CD8-positive, alpha-beta memory T cell (primary cell): ENCODE measurements around the gene POLR3G. TPM values are rescaled to one million over a fixed set of nuclear protein-coding genes. Genes with fewer than 3 reads are reported as not detected.

Experiments used
- CTCF ChIA-PET: fragments of 350-600 bp; sonication (Branson Sonifier 250); formaldehyde crosslinking; loops from one replicate; lab custom pipeline; 2021; ENCODE audit warnings: antibody characterized with exemption; lab: Charles Lee
- POLR2A ChIA-PET: fragments of 350-600 bp; sonication (Branson Sonifier 250); formaldehyde crosslinking; loops from one replicate; lab custom pipeline; 2021; ENCODE audit warnings: antibody characterized with exemption; lab: Charles Lee
- DNase-seq, 5 donors: peaks; one replicate each; pipeline versions ENCODE4 v3.0.0 to v3.0.0-alpha.2; 2020 to 2022; ENCODE audit warnings: mixed read lengths in 1 of 5
- H3K27ac ChIP-seq: one replicate; pipeline ENCODE4 v1.7.0; 2013; ENCODE audit warnings: low read depth, mild to moderate bottlenecking, low read length, moderate library complexity
- H3K27me3 ChIP-seq: 2 replicates; pipeline ENCODE4 v1.7.0; 2013; ENCODE audit warnings: low read length, mild to moderate bottlenecking; ENCODE audit not compliant: insufficient read depth, poor library complexity, severe bottlenecking
- H3K36me3 ChIP-seq: 2 replicates; pipeline ENCODE4 v1.7.0; 2013; ENCODE audit warnings: mild to moderate bottlenecking, low read length, moderate library complexity; ENCODE audit not compliant: insufficient read depth
- H3K4me1 ChIP-seq: 2 replicates; pipeline ENCODE4 v1.7.0; 2013; ENCODE audit warnings: mild to moderate bottlenecking, low read length, moderate library complexity; ENCODE audit not compliant: insufficient read depth
- H3K4me3 ChIP-seq: 2 replicates; pipeline ENCODE4 v1.7.0; 2013; ENCODE audit warnings: mild to moderate bottlenecking, low read length
- H3K9me3 ChIP-seq: 2 replicates; pipeline ENCODE4 v1.7.0; 2013; ENCODE audit warnings: mild to moderate bottlenecking, low read length
- H3K27ac Mint-ChIP-seq, 8 donors: one replicate each; pipeline ENCODE4 v1.8.0; 2020 to 2021; ENCODE audit warnings: mixed read lengths in 8 of 8, mild to moderate bottlenecking in 6 of 8, inconsistent platforms in 3 of 8, moderate library complexity in 3 of 8
- H3K27me3 Mint-ChIP-seq, 2 donors: one replicate each; pipeline ENCODE4 v1.8.0; 2020 to 2021; ENCODE audit warnings: mixed read lengths in 2 of 2, mild to moderate bottlenecking in 1 of 2, moderate library complexity in 1 of 2
- H3K36me3 Mint-ChIP-seq, 3 donors: one replicate each; pipeline ENCODE4 v1.8.0; 2020 to 2021; ENCODE audit warnings: mixed read lengths in 3 of 3, inconsistent platforms in 1 of 3, mild to moderate bottlenecking in 1 of 3
- H3K4me1 Mint-ChIP-seq, 3 donors: one replicate each; pipeline ENCODE4 v1.8.0; 2020 to 2021; ENCODE audit warnings: mixed read lengths in 3 of 3, inconsistent platforms in 1 of 3, mild to moderate bottlenecking in 1 of 3
- H3K4me3 Mint-ChIP-seq, 7 donors: one replicate each; pipeline ENCODE4 v1.8.0; 2020 to 2021; ENCODE audit warnings: mixed read lengths in 7 of 7, mild to moderate bottlenecking in 6 of 7, moderate library complexity in 4 of 7, inconsistent platforms in 2 of 7
- H3K9me3 Mint-ChIP-seq, 5 donors: one replicate each; pipeline ENCODE4 v1.8.0; 2020 to 2022; ENCODE audit warnings: mixed read lengths in 5 of 5, mild to moderate bottlenecking in 3 of 5, moderate library complexity in 2 of 5, inconsistent platforms in 1 of 5
- polyA plus RNA-seq: library from polyadenylated mRNA; unstranded; fragments of 300-500 nt; fragmentation: Illumina TruSeq; gene quantifications from one replicate; pipeline ENCODE4 v1.2.3, GENCODE V29; 2021
- total RNA-seq, 2 experiments: library from RNA; stranded (reverse); gene quantifications; one replicate each; pipeline ENCODE4 v1.2.3, GENCODE V29; 2021

POLR3G gene
- total and polyA plus RNA-seq, 3 experiments from 2014 or later, result 1.3 to 15.1 (median 14.7) TPM

- DNase-seq, result no peak
- H3K27ac Mint-ChIP-seq, result no peak overlapping the region
- H3K4me3 ChIP-seq, result no peak overlapping the region
- CTCF ChIA-PET, result no interaction called here
- H3K27me3 ChIP-seq, result no peaks in the 10 kb centered on the region
- peaks cover 0 to under 1% (median 0%) of the 10 kb centered on the region in 3 donors for H3K36me3 Mint-ChIP-seq
- POLR2A ChIA-PET, result no interaction called here
- H3K27me3 Mint-ChIP-seq, result no peaks in the 10 kb centered on the region
- H3K9me3 ChIP-seq, result no peaks in the 10 kb centered on the region
- no peak overlapping the region for H3K27ac ChIP-seq
- no peaks in the 10 kb centered on the region for H3K36me3 ChIP-seq
- peaks cover 4% of the 10 kb centered on the region for H3K4me1 ChIP-seq
- no peak overlapping the region for H3K4me3 Mint-ChIP-seq
- peaks cover 4 to 8% (median 8%) of the 10 kb centered on the region in 3 donors for H3K4me1 Mint-ChIP-seq
- no peaks in the 10 kb centered on the region for H3K9me3 Mint-ChIP-seq
These were observed 5.1 kb downstream of the POLR3G start for GRCh38 chr5:90479611-90480385.

GRCh38 chr5:90480699-90481098 is 6.0 kb downstream of the POLR3G start:
- H3K4me1 ChIP-seq, result no peaks in the 10 kb centered on the region
- no peak overlapping the region for H3K4me3 Mint-ChIP-seq
- H3K27ac Mint-ChIP-seq, result no peak overlapping the region
- no peak overlapping the region for H3K27ac ChIP-seq
- CTCF ChIA-PET, result no interaction called here
- no peak for DNase-seq
- H3K4me1 Mint-ChIP-seq, result no peaks in the 10 kb centered on the region
- no peak overlapping the region for H3K4me3 ChIP-seq
- H3K9me3 ChIP-seq, result no peaks in the 10 kb centered on the region
- no peaks in the 10 kb centered on the region for H3K36me3 Mint-ChIP-seq
- H3K36me3 ChIP-seq, result no peaks in the 10 kb centered on the region
- no peaks in the 10 kb centered on the region for H3K27me3 ChIP-seq
- H3K9me3 Mint-ChIP-seq, result no peaks in the 10 kb centered on the region
- POLR2A ChIA-PET, result no interaction called here
- H3K27me3 Mint-ChIP-seq, result no peaks in the 10 kb centered on the region

- H3K4me1 ChIP-seq, result no peaks in the 10 kb centered on the region
- ChIA-PET POLR2A (no interaction called here), CTCF (no interaction called here)
- H3K4me3 ChIP-seq, result no peak overlapping the region
- Mint-ChIP-seq H3K36me3 (no peaks in the 10 kb centered on the region), H3K4me1 (no peaks in the 10 kb centered on the region), H3K4me3 (no peak overlapping the region), H3K27ac (no peak overlapping the region), H3K27me3 (no peaks in the 10 kb centered on the region), H3K9me3 (no peaks in the 10 kb centered on the region)
- H3K27ac ChIP-seq, result no peak overlapping the region
- no peaks in the 10 kb centered on the region for H3K27me3 ChIP-seq
- H3K36me3 ChIP-seq, result no peaks in the 10 kb centered on the region
- DNase-seq, result no peak
- no peaks in the 10 kb centered on the region for H3K9me3 ChIP-seq
These were observed 8.5 kb downstream of the POLR3G start for GRCh38 chr5:90483206-90483605.

GRCh38 chr5:90484540-90484939 is 9.9 kb downstream of the POLR3G start:
- no peak overlapping the region for H3K27ac Mint-ChIP-seq

GRCh38 chr5:90488791-90489190 is 14.1 kb downstream of the POLR3G start:
- Mint-ChIP-seq H3K27me3 (no peaks in the 10 kb centered on the region), H3K36me3 (no peaks in the 10 kb centered on the region), H3K27ac (no peak overlapping the region), H3K9me3 (no peaks in the 10 kb centered on the region), H3K4me1 (no peaks in the 10 kb centered on the region), H3K4me3 (no peak overlapping the region)
- POLR2A ChIA-PET, result no interaction called here
- no peaks in the 10 kb centered on the region for H3K4me1 ChIP-seq
- CTCF ChIA-PET, result interaction anchor here (1.2 kb wide), 1 partner anchor 9 kb away, joined by 4 read pairs; no protein-coding TSS in a partner anchor
- no peaks in the 10 kb centered on the region for H3K36me3 ChIP-seq
- no peak for DNase-seq
- no peak overlapping the region for H3K27ac ChIP-seq
- no peaks in the 10 kb centered on the region for H3K9me3 ChIP-seq
- H3K4me3 ChIP-seq, result no peak overlapping the region
- no peaks in the 10 kb centered on the region for H3K27me3 ChIP-seq

More at GRCh38 chr5:90484540-90484939, 9.9 kb downstream of the POLR3G start:
- CTCF ChIA-PET, result interaction anchor here (1.1 to 1.3 kb wide), 2 partner anchors 10 to 45 kb away, joined by 4 to 6 read pairs; partner anchors contain the start of genes LYSMD3, MBLAC2 and POLR3G
- POLR2A ChIA-PET, result no interaction called here
- Mint-ChIP-seq H3K36me3 (no peaks in the 10 kb centered on the region), H3K9me3 (no peaks in the 10 kb centered on the region), H3K4me3 (no peak overlapping the region), H3K4me1 (no peaks in the 10 kb centered on the region), H3K27me3 (no peaks in the 10 kb centered on the region)
- no peak overlapping the region for H3K4me3 ChIP-seq
- H3K9me3 ChIP-seq, result no peaks in the 10 kb centered on the region
- no peak for DNase-seq
- H3K36me3 ChIP-seq, result no peaks in the 10 kb centered on the region
- H3K27me3 ChIP-seq, result no peaks in the 10 kb centered on the region
- H3K4me1 ChIP-seq, result no peaks in the 10 kb centered on the region
- no peak overlapping the region for H3K27ac ChIP-seq

GRCh38 chr5:90494043-90494442 is 19.4 kb downstream of the POLR3G start:
- ChIA-PET CTCF (no interaction called here), POLR2A (no interaction called here)
- H3K4me1 Mint-ChIP-seq, result no peaks in the 10 kb centered on the region
- DNase-seq, result no peak
- no peaks in the 10 kb centered on the region for H3K36me3 ChIP-seq
- H3K9me3 Mint-ChIP-seq, result peaks cover 0 to 4% (median 0%) of the 10 kb centered on the region in 5 donors
- H3K27me3 ChIP-seq, result no peaks in the 10 kb centered on the region
- H3K27ac Mint-ChIP-seq, result no peak overlapping the region
- H3K4me3 ChIP-seq, result no peak overlapping the region
- no peak overlapping the region for H3K27ac ChIP-seq
- H3K36me3 Mint-ChIP-seq, result peaks cover 0 to 7% (median 1%) of the 10 kb centered on the region in 3 donors
- no peaks in the 10 kb centered on the region for H3K9me3 ChIP-seq
- no peak overlapping the region for H3K4me3 Mint-ChIP-seq
- H3K27me3 Mint-ChIP-seq, result no peaks in the 10 kb centered on the region
- no peaks in the 10 kb centered on the region for H3K4me1 ChIP-seq

- Mint-ChIP-seq H3K27ac (no peak overlapping the region), H3K4me1 (no peaks in the 10 kb centered on the region), H3K9me3 (peaks cover 0 to 4% (median 0%) of the 10 kb centered on the region in 5 donors), H3K4me3 (no peak overlapping the region), H3K36me3 (peaks cover 0 to 7% (median 1%) of the 10 kb centered on the region in 3 donors), H3K27me3 (no peaks in the 10 kb centered on the region)
- Histone ChIP-seq H3K36me3 (no peaks in the 10 kb centered on the region), H3K27ac (no peak overlapping the region), H3K4me1 (no peaks in the 10 kb centered on the region), H3K27me3 (no peaks in the 10 kb centered on the region), H3K9me3 (no peaks in the 10 kb centered on the region), H3K4me3 (no peak overlapping the region)
- ChIA-PET CTCF (no interaction called here), POLR2A (no interaction called here)
- DNase-seq, result no peak
These were observed 20.5 kb downstream of the POLR3G start for GRCh38 chr5:90495146-90495545.

GRCh38 chr5:90503596-90503995 is 28.9 kb downstream of the POLR3G start:
- no peak overlapping the region for H3K4me3 Mint-ChIP-seq
- CTCF ChIA-PET, result no interaction called here
- H3K9me3 ChIP-seq, result no peaks in the 10 kb centered on the region
- H3K9me3 Mint-ChIP-seq, result no peaks in the 10 kb centered on the region
- DNase-seq, result no peak
- no peaks in the 10 kb centered on the region for H3K36me3 Mint-ChIP-seq
- H3K27ac Mint-ChIP-seq, result no peak overlapping the region
- H3K4me3 ChIP-seq, result no peak overlapping the region
- H3K4me1 Mint-ChIP-seq, result no peaks in the 10 kb centered on the region
- POLR2A ChIA-PET, result no interaction called here
- H3K36me3 ChIP-seq, result no peaks in the 10 kb centered on the region
- H3K27me3 ChIP-seq, result no peaks in the 10 kb centered on the region
- no peak overlapping the region for H3K27ac ChIP-seq
- no peaks in the 10 kb centered on the region for H3K27me3 Mint-ChIP-seq
- no peaks in the 10 kb centered on the region for H3K4me1 ChIP-seq
